GM12878 (cell line): Measurements from ENCODE around the gene R3HDM1. TPM values are rescaled to one million over a fixed set of nuclear protein-coding genes. Genes with fewer than 3 reads are reported as not detected.

Experiments
- ASH2L ChIP-seq: fragments of 300-600, 200-600 bp; sonication (generic); IDR thresholded peaks from 2 replicates; pipeline ENCODE4 v1.6.1; 2017; ENCODE audit warnings: low read depth, mild to moderate bottlenecking, borderline replicate concordance
- CHD4 ChIP-seq: fragments of 200-600 bp; sonication (generic); IDR thresholded peaks from 2 replicates; pipeline ENCODE4 v1.6.1; 2016; ENCODE audit warnings: mild to moderate bottlenecking
- CREM ChIP-seq: IDR thresholded peaks from 2 replicates; pipeline ENCODE4 v1.6.1; 2014; ENCODE audit warnings: antibody characterized with exemption, low read depth
- FOXM1 ChIP-seq: IDR thresholded peaks from 2 replicates; pipeline ENCODE4 v1.6.1; 2012; ENCODE audit warnings: low read depth, mild to moderate bottlenecking, inconsistent platforms, low read length, moderate library complexity
- HDAC2 ChIP-seq: fragments of 200-600 bp; sonication (generic); IDR thresholded peaks from 2 replicates; pipeline ENCODE4 v1.6.1; 2017
- JUND ChIP-seq: IDR thresholded peaks from 2 replicates; pipeline ENCODE4 v1.6.1; 2012; ENCODE audit warnings: low read depth, mild to moderate bottlenecking, low read length, improper control_type of control experiment, moderate library complexity
- MTA2 ChIP-seq: fragments of 450-650 bp; IDR thresholded peaks from 2 replicates; pipeline ENCODE4 v1.6.1; 2016; ENCODE audit warnings: low read depth, mild to moderate bottlenecking, moderate library complexity
- MXI1 ChIP-seq: fragments of 150-350 bp; IDR thresholded peaks from 2 replicates; pipeline ENCODE4 v1.6.1; 2011; ENCODE audit warnings: low read depth, mild to moderate bottlenecking, inconsistent platforms, low read length, improper control_type of control experiment
- PML ChIP-seq: IDR thresholded peaks from 2 replicates; pipeline ENCODE4 v1.6.1; 2012; ENCODE audit warnings: low read length, inconsistent platforms
- POLR2AphosphoS2 ChIP-seq: IDR thresholded peaks from 2 replicates; pipeline ENCODE4 v1.6.1; 2011; ENCODE audit warnings: low read depth, mild to moderate bottlenecking, low read length, improper control_type of control experiment, moderate library complexity
- RCOR1 ChIP-seq: conservative IDR thresholded peaks from 2 replicates; pipeline ENCODE4 v1.6.1; 2012; ENCODE audit warnings: low read depth, low read length, improper control_type of control experiment
- RUNX3 ChIP-seq: IDR thresholded peaks from 2 replicates; pipeline ENCODE4 v1.6.1; 2012; ENCODE audit warnings: low read length, inconsistent platforms
- SMAD5 ChIP-seq: IDR thresholded peaks from 2 replicates; pipeline ENCODE4 v1.6.1; 2016; ENCODE audit warnings: antibody characterized with exemption, low read depth
- SREBF1 ChIP-seq: IDR thresholded peaks from 2 replicates; pipeline ENCODE4 v1.6.1; 2012; ENCODE audit warnings: mild to moderate bottlenecking, low read length
- SREBF2 ChIP-seq: IDR thresholded peaks from 2 replicates; pipeline ENCODE4 v1.6.1; 2012; ENCODE audit warnings: mild to moderate bottlenecking, low read length
- TARDBP ChIP-seq: IDR thresholded peaks from 2 replicates; pipeline ENCODE4 v1.6.1; 2016; ENCODE audit warnings: borderline replicate concordance
- ZNF217 ChIP-seq: fragments of 450-650 bp; IDR thresholded peaks from 2 replicates; pipeline ENCODE4 v1.6.1; 2017; ENCODE audit warnings: antibody characterized with exemption, mild to moderate bottlenecking
- ZSCAN29 ChIP-seq: fragments of 450-650 bp; IDR thresholded peaks from 2 replicates; pipeline ENCODE4 v1.6.1; 2017; ENCODE audit warnings: mild to moderate bottlenecking, moderate library complexity
- polyA plus RNA-seq, 11 experiments: library from polyadenylated mRNA; depleted of rRNA in 4 of 11; unstranded in 6 of 11; stranded (reverse) in 5 of 11; fragments of >200 nt; fragmentation: Nextera tagmentation in 4 of 11; fragmentation: Illumina TruSeq in 1 of 11; extraction: Ambion mirVana in 4 of 11; extraction: Trizol in 1 of 11; gene quantifications; 1 replicate in 1 of 11; 2 replicates in 10 of 11; pipeline versions ENCODE4 v1.2.1 to v1.2.3, GENCODE V29; 2011 to 2016; ENCODE audit warnings: inconsistent platforms in 2 of 11, missing spikeins in 2 of 11, low read depth in 1 of 11
- total RNA-seq, 4 experiments: library from RNA; depleted of rRNA in 3 of 4; stranded (reverse); fragments of >200 nt in 3 of 4; fragmentation: Illumina TruSeq in 1 of 4; extraction: Trizol in 1 of 4; gene quantifications; 2 replicates each; pipeline versions ENCODE4 v1.2.1 to v1.2.3, GENCODE V29; 2013 to 2021
- TF ChIP-seq, protein P1 (sequence below): fragments of 450-650 bp; formaldehyde crosslinking; IDR thresholded peaks from 2 replicates; pipeline ENCODE4 v1.5.0; 2022; ENCODE audit warnings: mild to moderate bottlenecking, missing genetic modification characterization
- TF ChIP-seq, protein P2 (sequence below): IDR thresholded peaks from 2 replicates; pipeline ENCODE4 v1.6.1; 2011; ENCODE audit warnings: low read depth, mild to moderate bottlenecking, low read length, moderate library complexity, borderline replicate concordance; ENCODE audit errors: extremely low read depth
- TF ChIP-seq, protein P3 (sequence below): fragments of 450-650 bp; conservative IDR thresholded peaks from 2 replicates; pipeline ENCODE4 v1.6.1; 2017; ENCODE audit warnings: mild to moderate bottlenecking, moderate library complexity
- TF ChIP-seq, protein P4 (sequence below): IDR thresholded peaks from 2 replicates; pipeline ENCODE4 v1.6.1; 2012; ENCODE audit warnings: low read length, inconsistent platforms
- TF ChIP-seq, protein P5 (sequence below): fragments of 450-650 bp; IDR thresholded peaks from 2 replicates; pipeline ENCODE4 v1.6.1; 2014; ENCODE audit warnings: mild to moderate bottlenecking

Gene R3HDM1
- total and polyA plus RNA-seq, 10 of the 15 experiments (the other 5 are each of a cell fraction or from before 2014, with no cell fraction given), result 16.8 to 89.6 (median 47.7) TPM

DNA sequence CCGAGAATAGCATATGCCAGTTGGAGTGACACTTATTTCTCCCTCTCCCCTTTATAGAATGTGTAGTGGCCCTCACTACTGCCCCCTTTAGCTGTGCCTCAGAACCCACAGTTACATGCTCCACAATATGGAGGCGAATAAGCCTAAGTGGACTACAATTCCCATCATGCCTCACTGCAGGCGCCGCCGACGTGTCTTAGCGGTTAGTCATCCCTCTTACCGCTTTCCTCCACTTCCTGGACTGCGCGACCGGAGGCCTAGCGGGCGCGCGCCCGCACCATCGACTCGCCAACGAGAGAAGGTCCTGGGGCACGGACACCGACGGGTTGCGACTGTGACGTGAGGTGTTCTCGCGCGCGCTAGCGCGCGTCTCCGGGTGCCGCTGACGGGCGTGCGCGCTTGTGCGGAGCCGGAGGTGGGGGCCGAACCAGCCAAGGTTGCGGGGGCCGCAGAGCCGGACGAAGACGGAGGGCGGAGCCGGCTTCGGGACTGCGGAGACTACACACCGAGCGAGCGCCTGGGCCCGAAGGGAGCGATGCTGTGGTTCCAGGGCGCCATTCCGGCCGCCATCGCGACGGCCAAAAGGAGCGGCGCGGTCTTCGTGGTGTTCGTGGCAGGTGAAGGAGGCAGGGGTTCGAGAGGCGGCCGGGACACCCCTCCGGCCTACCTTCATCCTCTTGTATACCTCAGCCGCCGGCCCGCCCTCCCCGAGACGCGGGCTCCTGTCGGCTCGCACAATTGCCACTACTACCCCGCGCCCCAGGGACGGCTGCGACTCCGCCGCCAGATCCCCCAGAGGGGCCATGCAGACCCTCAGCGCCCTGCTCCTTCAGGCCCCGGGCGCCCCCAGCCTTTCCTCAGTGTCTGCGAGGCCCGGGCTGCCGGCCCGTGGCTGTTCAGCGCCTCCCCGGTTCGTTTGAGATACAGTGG is 210.4 kb downstream of the R3HDM1 start, which contains the start of gene UBXN4 (continued):
- TF ChIP-seq POLR2AphosphoS2 (0 out of 2 replicates have a peak, but pooled peaks have one; percentile 35), FOXM1 (no peak), SREBF1 (0 out of 2 replicates have a peak, but pooled peaks have one; percentile 62), HDAC2 (no peak), RUNX3 (peak; percentile 73; the same call in 1 of the 2 replicates), CREM (peak; percentile 93), MXI1 (peak; percentile 15), ZSCAN29 (no peak), CHD4 (0 out of 2 replicates have a peak, but pooled peaks have one; percentile 57), SREBF2 (no peak), TARDBP (peak; percentile 6; the same call in 1 of the 2 replicates), PML (peak; percentile 53), SMAD5 (peak; percentile 76), ZNF217 (peak; percentile 78; the same call in 1 of the 2 replicates), ASH2L (peak; percentile 80), RCOR1 (no peak), MTA2 (no peak), JUND (peak; percentile 60; the same call in 1 of the 2 replicates)
- TF ChIP-seq, protein P1, sequence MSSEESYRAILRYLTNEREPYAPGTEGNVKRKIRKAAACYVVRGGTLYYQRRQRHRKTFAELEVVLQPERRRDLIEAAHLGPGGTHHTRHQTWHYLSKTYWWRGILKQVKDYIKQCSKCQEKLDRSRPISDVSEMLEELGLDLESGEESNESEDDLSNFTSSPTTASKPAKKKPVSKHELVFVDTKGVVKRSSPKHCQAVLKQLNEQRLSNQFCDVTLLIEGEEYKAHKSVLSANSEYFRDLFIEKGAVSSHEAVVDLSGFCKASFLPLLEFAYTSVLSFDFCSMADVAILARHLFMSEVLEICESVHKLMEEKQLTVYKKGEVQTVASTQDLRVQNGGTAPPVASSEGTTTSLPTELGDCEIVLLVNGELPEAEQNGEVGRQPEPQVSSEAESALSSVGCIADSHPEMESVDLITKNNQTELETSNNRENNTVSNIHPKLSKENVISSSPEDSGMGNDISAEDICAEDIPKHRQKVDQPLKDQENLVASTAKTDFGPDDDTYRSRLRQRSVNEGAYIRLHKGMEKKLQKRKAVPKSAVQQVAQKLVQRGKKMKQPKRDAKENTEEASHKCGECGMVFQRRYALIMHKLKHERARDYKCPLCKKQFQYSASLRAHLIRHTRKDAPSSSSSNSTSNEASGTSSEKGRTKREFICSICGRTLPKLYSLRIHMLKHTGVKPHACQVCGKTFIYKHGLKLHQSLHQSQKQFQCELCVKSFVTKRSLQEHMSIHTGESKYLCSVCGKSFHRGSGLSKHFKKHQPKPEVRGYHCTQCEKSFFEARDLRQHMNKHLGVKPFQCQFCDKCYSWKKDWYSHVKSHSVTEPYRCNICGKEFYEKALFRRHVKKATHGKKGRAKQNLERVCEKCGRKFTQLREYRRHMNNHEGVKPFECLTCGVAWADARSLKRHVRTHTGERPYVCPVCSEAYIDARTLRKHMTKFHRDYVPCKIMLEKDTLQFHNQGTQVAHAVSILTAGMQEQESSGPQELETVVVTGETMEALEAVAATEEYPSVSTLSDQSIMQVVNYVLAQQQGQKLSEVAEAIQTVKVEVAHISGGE (CRISPR knock-in tag), result no peak
- TF ChIP-seq, protein P2, sequence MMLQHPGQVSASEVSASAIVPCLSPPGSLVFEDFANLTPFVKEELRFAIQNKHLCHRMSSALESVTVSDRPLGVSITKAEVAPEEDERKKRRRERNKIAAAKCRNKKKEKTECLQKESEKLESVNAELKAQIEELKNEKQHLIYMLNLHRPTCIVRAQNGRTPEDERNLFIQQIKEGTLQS, result no peak
- TF ChIP-seq, protein P3, sequence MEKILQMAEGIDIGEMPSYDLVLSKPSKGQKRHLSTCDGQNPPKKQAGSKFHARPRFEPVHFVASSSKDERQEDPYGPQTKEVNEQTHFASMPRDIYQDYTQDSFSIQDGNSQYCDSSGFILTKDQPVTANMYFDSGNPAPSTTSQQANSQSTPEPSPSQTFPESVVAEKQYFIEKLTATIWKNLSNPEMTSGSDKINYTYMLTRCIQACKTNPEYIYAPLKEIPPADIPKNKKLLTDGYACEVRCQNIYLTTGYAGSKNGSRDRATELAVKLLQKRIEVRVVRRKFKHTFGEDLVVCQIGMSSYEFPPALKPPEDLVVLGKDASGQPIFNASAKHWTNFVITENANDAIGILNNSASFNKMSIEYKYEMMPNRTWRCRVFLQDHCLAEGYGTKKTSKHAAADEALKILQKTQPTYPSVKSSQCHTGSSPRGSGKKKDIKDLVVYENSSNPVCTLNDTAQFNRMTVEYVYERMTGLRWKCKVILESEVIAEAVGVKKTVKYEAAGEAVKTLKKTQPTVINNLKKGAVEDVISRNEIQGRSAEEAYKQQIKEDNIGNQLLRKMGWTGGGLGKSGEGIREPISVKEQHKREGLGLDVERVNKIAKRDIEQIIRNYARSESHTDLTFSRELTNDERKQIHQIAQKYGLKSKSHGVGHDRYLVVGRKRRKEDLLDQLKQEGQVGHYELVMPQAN, result peak; percentile 68
- TF ChIP-seq, protein P4, sequence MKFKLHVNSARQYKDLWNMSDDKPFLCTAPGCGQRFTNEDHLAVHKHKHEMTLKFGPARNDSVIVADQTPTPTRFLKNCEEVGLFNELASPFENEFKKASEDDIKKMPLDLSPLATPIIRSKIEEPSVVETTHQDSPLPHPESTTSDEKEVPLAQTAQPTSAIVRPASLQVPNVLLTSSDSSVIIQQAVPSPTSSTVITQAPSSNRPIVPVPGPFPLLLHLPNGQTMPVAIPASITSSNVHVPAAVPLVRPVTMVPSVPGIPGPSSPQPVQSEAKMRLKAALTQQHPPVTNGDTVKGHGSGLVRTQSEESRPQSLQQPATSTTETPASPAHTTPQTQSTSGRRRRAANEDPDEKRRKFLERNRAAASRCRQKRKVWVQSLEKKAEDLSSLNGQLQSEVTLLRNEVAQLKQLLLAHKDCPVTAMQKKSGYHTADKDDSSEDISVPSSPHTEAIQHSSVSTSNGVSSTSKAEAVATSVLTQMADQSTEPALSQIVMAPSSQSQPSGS, result 0 out of 2 replicates have a peak, but pooled peaks have one; percentile 32
- TF ChIP-seq, protein P5, sequence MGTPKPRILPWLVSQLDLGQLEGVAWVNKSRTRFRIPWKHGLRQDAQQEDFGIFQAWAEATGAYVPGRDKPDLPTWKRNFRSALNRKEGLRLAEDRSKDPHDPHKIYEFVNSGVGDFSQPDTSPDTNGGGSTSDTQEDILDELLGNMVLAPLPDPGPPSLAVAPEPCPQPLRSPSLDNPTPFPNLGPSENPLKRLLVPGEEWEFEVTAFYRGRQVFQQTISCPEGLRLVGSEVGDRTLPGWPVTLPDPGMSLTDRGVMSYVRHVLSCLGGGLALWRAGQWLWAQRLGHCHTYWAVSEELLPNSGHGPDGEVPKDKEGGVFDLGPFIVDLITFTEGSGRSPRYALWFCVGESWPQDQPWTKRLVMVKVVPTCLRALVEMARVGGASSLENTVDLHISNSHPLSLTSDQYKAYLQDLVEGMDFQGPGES, result no peak
